ENCODE results near the gene CFAP70. TPM values are rescaled to one million over a fixed set of nuclear protein-coding genes. Genes with fewer than 3 reads are reported as not detected.
A peak's percentile ranks its signal among the peaks of the same experiment; 100 is the strongest.

Gene CFAP70
- total and polyA plus RNA-seq, 5 experiments from 2014 or later, result 0.31 to 9.0 (median 0.50) TPM

- peaks cover 5 to 92% (median 26%) of the 10 kb centered on the region in 3 donors for H3K36me3 Mint-ChIP-seq
- H3K9me3 Mint-ChIP-seq, result no peaks in the 10 kb centered on the region
- DNase-seq (no peak), ATAC-seq (no peak)
- H3K4me1 Mint-ChIP-seq, result peaks cover 0 to 7% (median 1%) of the 10 kb centered on the region in 4 donors
- POLR2A ChIA-PET, result interaction anchor here (1.1 kb wide), 1 partner anchor 20 kb away, joined by 3 read pairs; the partner anchor contains the start of gene CFAP70
- no peak overlapping the region for H3K4me3 Mint-ChIP-seq
- H3K27ac Mint-ChIP-seq, result peak overlapping the region in 7 of 10 donors; percentile 2 to 74 (median 53)
- no peaks in the 10 kb centered on the region for H3K27me3 Mint-ChIP-seq
Observed at GRCh38 chr10:73379064-73379748, 20.5 kb upstream of the CFAP70 start.

DNA sequence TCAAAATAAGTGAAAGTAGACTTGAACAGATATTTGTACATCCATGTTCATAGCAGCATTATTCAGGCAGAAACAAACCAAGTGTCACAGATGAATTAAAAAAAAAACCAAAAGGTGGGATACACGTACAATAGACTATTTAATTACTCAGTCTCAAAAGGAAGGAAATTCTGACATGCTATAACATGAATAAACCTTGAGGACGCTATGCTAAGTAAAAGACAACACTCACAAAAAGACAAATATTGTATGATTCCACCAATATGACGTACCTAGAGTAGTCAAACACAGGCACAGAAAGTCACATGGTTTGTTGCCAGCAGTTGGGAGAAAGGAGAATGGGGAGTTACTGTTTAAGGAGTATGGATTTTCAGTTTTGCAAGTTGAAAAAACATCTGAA, 18.0 kb upstream of the CFAP70 start:
- POLR2A ChIA-PET, result interaction anchor here (0.5 to 0.7 kb wide), 2 partner anchors 11 to 1454 kb away, joined by 5 read pairs; no protein-coding TSS in a partner anchor
- Mint-ChIP-seq H3K9me3 (no peaks in the 10 kb centered on the region), H3K27ac (no peak overlapping the region), H3K36me3 (peaks cover 5 to 87% (median 26%) of the 10 kb centered on the region in 3 donors), H3K4me3 (no peak overlapping the region), H3K4me1 (peaks cover 0 to 2% (median under 1%) of the 10 kb centered on the region in 4 donors), H3K27me3 (no peaks in the 10 kb centered on the region)
- DNase-seq (no peak), ATAC-seq (no peak)

- Mint-ChIP-seq H3K9me3 (no peaks in the 10 kb centered on the region), H3K27me3 (no peaks in the 10 kb centered on the region), H3K4me1 (no peaks in the 10 kb centered on the region), H3K36me3 (peaks cover 0 to 68% (median 23%) of the 10 kb centered on the region in 3 donors), H3K4me3 (no peak overlapping the region), H3K27ac (peak overlapping the region in 2 of 10 donors; percentile 18 to 26)
- no peak for ATAC-seq
- POLR2A ChIA-PET, result no interaction called here
- no peak for DNase-seq
Observed at GRCh38 chr10:73368238-73368637, 9.6 kb upstream of the CFAP70 start.

DNA sequence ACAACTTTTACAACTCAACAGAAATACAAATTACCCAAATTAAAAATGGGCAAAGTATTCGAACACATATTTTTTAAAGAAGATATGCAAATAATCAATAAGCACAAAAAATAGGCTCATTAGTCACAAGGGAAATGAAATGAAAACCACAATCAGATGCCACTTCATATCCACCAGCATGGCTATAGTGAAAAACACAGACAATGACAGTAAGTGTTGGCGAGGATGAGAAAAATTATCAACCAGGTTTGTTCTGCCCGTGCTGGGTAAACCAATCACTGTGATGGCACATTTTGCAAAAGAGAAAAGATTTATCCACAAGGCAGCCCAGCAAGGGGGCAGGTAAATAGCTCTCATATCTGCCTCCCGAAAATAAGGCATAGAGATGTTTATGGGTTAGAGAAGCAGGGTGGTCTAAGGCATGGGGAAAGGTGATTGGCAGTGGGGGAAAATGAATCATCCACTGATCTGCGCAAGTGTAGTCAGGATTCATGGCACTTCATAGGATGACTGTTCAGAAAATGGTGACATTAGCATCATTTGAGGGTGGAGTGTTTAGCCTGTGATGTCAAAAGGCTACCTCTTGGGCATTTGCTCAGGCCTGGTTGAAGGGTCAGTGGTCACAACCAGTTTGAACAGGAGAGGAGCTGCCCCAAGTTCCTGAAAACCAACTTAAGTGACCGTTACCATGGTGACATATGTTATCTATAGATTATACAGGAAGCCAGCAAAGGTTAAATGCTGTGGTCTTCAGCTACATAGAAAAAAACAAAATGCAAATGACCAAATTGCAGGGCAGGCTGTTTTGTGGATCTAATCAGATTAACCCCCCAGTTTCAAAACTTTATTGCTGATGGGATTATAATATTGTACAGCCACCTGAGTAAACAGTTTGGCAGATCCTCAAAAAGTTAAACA, 8.0 kb upstream of the CFAP70 start:
- DNase-seq (no peak), ATAC-seq (no peak)
- no peak overlapping the region for H3K4me3 Mint-ChIP-seq
- POLR2A ChIA-PET, result no interaction called here
- no peaks in the 10 kb centered on the region for H3K4me1 Mint-ChIP-seq
- H3K36me3 Mint-ChIP-seq, result peaks cover 0 to 58% (median 20%) of the 10 kb centered on the region in 3 donors
- no peaks in the 10 kb centered on the region for H3K27me3 Mint-ChIP-seq
- peak overlapping the region in 1 of 10 donors; percentile 68 for H3K27ac Mint-ChIP-seq
- H3K9me3 Mint-ChIP-seq, result peaks cover 0 to 4% (median 0%) of the 10 kb centered on the region in 9 donors

DNA sequence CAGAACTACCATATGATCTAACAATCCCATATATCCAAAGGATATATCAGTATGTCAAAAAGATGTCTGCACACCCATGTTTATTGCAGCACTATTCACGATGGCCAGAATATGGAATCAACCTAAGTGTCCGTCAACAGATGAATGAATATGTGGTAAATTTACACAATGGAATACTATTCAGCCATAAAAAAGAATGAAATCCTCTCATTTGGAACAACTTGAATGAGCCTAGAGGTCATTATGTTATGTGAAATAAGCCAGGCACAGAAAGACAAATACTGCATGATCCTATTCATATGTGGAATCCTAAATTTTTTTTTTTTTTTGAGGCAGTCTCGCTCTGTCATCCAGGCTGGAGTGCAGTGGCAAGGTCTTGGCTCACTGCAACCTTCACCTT, 6.3 kb upstream of the CFAP70 start:
- DNase-seq, result no peak
- peaks cover 0 to 42% (median 18%) of the 10 kb centered on the region in 3 donors for H3K36me3 Mint-ChIP-seq
- peaks cover 0 to 3% (median 0%) of the 10 kb centered on the region in 4 donors for H3K4me1 Mint-ChIP-seq
- no peak overlapping the region for H3K4me3 Mint-ChIP-seq
- H3K9me3 Mint-ChIP-seq, result peaks cover 0 to 4% (median 0%) of the 10 kb centered on the region in 9 donors
- no peak overlapping the region for H3K27ac Mint-ChIP-seq
- ATAC-seq, result no peak
- H3K27me3 Mint-ChIP-seq, result no peaks in the 10 kb centered on the region
- POLR2A ChIA-PET, result interaction anchor here (0.7 kb wide), 1 partner anchor 12 kb away, joined by 5 read pairs; no protein-coding TSS in a partner anchor

DNA sequence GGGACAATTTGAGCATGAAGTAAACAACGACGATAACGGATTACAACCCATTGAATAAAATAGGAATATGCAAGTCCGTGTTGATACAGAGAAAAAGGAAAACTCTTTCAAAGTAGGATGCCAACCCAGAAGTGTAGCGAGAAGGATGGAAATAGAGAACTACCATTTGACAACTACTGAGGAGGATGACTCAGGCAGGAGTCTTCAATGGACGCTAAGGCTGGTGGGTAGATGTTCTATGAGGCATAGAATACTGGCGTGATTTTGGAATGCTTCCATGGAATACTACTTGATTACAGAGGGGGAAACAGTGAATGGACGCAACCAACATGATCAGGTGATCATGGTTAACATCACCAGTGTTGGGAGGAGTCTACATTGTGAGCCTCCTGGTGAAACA, 828 bp upstream of the CFAP70 start:
- H3K4me3 Mint-ChIP-seq, result peak overlapping the region in 4 of 10 donors; percentile 21 to 99 (median 64)
- DNase-seq, result no peak
- no peak for ATAC-seq
- peaks cover 0 to 3% (median 0%) of the 10 kb centered on the region in 5 donors for H3K27me3 Mint-ChIP-seq
- peaks cover 0 to 4% (median 0%) of the 10 kb centered on the region in 9 donors for H3K9me3 Mint-ChIP-seq
- peaks cover 0 to 2% (median 0%) of the 10 kb centered on the region in 3 donors for H3K36me3 Mint-ChIP-seq
- H3K27ac Mint-ChIP-seq, result peak overlapping the region in 2 of 10 donors; percentile 38 to 43
- H3K4me1 Mint-ChIP-seq, result peaks cover 10 to 17% (median 15%) of the 10 kb centered on the region in 4 donors
- POLR2A ChIA-PET, result interaction anchor here (1.1 to 2.0 kb wide), 3 partner anchors 20 to 112 kb away, joined by 3 to 11 read pairs (median 5); partner anchors contain the start of gene DNAJC9

GRCh38 chr10:73357821-73358220, 843 bp downstream of the CFAP70 start:
- ATAC-seq (no peak), DNase-seq (no peak)
- H3K9me3 Mint-ChIP-seq, result peaks cover 0 to 4% (median 0%) of the 10 kb centered on the region in 9 donors
- POLR2A ChIA-PET, result interaction anchor here (1.6 to 2.0 kb wide), 2 partner anchors 106 to 111 kb away, joined by 5 to 11 read pairs; partner anchors contain the start of gene DNAJC9
- H3K27ac Mint-ChIP-seq, result peak overlapping the region; percentile 91 to 100 (median 99)
- peak overlapping the region; percentile 93 to 100 (median 98) for H3K4me3 Mint-ChIP-seq
- H3K4me1 Mint-ChIP-seq, result peaks cover 10 to 17% (median 15%) of the 10 kb centered on the region in 4 donors
- no peaks in the 10 kb centered on the region for H3K36me3 Mint-ChIP-seq
- H3K27me3 Mint-ChIP-seq, result peaks cover 0 to 3% (median 0%) of the 10 kb centered on the region in 5 donors

- Mint-ChIP-seq H3K36me3 (peaks cover 0 to 2% (median 0%) of the 10 kb centered on the region in 3 donors), H3K27ac (peak overlapping the region in 8 of 10 donors; percentile 54 to 100 (median 100)), H3K4me3 (peak overlapping the region; percentile 26 to 100 (median 96)), H3K27me3 (peaks cover 0 to 3% (median 0%) of the 10 kb centered on the region in 5 donors), H3K9me3 (peaks cover 0 to 4% (median 0%) of the 10 kb centered on the region in 9 donors), H3K4me1 (peaks cover 10 to 17% (median 15%) of the 10 kb centered on the region in 4 donors)
- POLR2A ChIA-PET, result no interaction called here
- ATAC-seq (no peak), DNase-seq (no peak)
Observed at GRCh38 chr10:73357166-73357565, 1.5 kb downstream of the CFAP70 start.

GRCh38 chr10:73344269-73344668, 14.4 kb downstream of the CFAP70 start:
- Mint-ChIP-seq H3K9me3 (no peaks in the 10 kb centered on the region), H3K4me1 (no peaks in the 10 kb centered on the region), H3K27me3 (no peaks in the 10 kb centered on the region), H3K27ac (peak overlapping the region in 1 of 10 donors; percentile 19), H3K36me3 (peaks cover 0 to 10% (median 5%) of the 10 kb centered on the region in 3 donors), H3K4me3 (no peak overlapping the region)
- no peak for ATAC-seq
- no peak for DNase-seq
- POLR2A ChIA-PET, result no interaction called here

- H3K4me3 Mint-ChIP-seq, result no peak overlapping the region
- no peaks in the 10 kb centered on the region for H3K27me3 Mint-ChIP-seq
- ATAC-seq (no peak), DNase-seq (no peak)
- no peaks in the 10 kb centered on the region for H3K9me3 Mint-ChIP-seq
- H3K4me1 Mint-ChIP-seq, result no peaks in the 10 kb centered on the region
- no peak overlapping the region for H3K27ac Mint-ChIP-seq
- POLR2A ChIA-PET, result interaction anchor here (0.8 kb wide), 1 partner anchor 19 kb away, joined by 3 read pairs; the partner anchor contains the start of gene CFAP70
- H3K36me3 Mint-ChIP-seq, result peaks cover 0 to 3% (median 1%) of the 10 kb centered on the region in 3 donors
Observed at GRCh38 chr10:73340121-73340520, 18.5 kb downstream of the CFAP70 start.

DNA sequence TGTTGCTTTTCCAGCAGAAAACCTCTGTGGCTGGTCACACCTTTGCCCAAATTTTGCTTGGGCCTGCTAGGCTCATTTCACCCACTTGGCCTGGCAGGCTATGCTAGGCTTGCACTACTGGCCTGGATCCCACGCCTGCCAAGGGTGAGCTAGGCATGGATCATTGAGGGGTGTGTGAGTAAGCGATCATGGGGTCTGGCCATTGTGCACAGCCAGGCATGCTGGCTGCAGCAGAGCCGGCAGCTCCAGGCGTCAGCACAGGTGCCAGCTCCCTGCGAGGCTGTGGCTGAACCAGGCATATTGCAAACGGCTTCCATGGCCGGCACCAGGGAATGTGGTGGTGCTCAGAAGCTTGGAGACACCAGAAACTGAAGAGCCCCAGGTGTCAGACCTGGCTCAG, 19.2 kb downstream of the CFAP70 start:
- H3K27ac Mint-ChIP-seq, result no peak overlapping the region
- POLR2A ChIA-PET, result interaction anchor here (0.8 kb wide), 1 partner anchor 19 kb away, joined by 3 read pairs; the partner anchor contains the start of gene CFAP70
- no peak overlapping the region for H3K4me3 Mint-ChIP-seq
- H3K36me3 Mint-ChIP-seq, result peaks cover 0 to 2% (median 1%) of the 10 kb centered on the region in 3 donors
- H3K9me3 Mint-ChIP-seq, result no peaks in the 10 kb centered on the region
- no peaks in the 10 kb centered on the region for H3K4me1 Mint-ChIP-seq
- no peak for DNase-seq
- ATAC-seq, result no peak
- no peaks in the 10 kb centered on the region for H3K27me3 Mint-ChIP-seq

- no peaks in the 10 kb centered on the region for H3K4me1 Mint-ChIP-seq
- DNase-seq (no peak), ATAC-seq (no peak)
- H3K27ac Mint-ChIP-seq, result no peak overlapping the region
- POLR2A ChIA-PET, result no interaction called here
- no peaks in the 10 kb centered on the region for H3K27me3 Mint-ChIP-seq
- H3K9me3 Mint-ChIP-seq, result no peaks in the 10 kb centered on the region
- peaks cover 0 to 5% (median 2%) of the 10 kb centered on the region in 3 donors for H3K36me3 Mint-ChIP-seq
- no peak overlapping the region for H3K4me3 Mint-ChIP-seq
Observed at GRCh38 chr10:73338801-73339368, 19.8 kb downstream of the CFAP70 start.

All from naive thymus-derived CD8-positive, alpha-beta T cell (primary cell).